CD4-positive, alpha-beta T cell treated with Interferon gamma for 1 hour (primary cell): Measurements from ENCODE around the gene RNF41.
A peak's percentile ranks its signal among the peaks of the same experiment; 100 is the strongest.
"Not testable (repeated sequence)": the region's sequence is repeated elsewhere in the genome, so short reads cannot be mapped to it uniquely, and the experiment has no call there.

ENCODE experiments used
- DNase-seq: peaks from one replicate; pipeline ENCODE4 v3.0.0-alpha.2; 2020

RNF41 gene

DNA sequence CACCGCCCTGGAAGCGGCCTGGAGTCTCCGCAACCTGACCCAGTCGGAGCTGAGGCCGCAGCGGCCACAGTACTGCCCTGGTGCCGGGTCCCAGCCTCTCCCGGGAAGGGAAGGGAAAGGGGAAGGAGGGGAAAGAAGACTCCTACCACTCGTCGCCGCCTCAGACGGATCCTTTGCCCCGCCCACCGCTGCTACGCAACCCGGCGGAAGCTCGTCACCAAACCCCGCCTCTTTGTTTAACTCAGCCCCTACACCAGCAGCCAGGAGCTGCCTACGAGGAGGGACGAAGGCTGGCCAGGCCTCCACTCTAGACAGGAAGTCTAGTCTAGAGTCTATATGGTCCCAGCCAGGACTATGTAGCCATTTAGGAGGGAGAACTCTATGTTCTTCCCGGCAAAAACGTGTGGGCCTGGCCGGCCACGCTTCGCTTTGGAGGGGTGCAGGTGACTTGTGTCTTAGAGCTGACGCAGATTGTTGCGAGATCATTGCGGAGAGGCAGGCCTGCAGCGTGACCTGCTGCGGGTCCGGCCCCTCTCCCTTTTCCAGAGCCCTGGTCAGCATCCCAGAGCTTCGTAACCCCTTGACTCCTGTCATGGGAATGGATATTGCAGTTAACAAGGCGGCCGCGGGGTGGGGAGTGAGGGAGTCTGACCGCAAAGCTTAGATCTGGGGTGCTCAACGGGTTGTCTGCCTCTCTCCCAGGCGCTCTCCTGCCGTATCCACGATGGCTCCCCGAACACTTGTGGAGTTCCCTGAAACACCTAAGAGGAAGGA lies at the start of gene RNF41:
RNF41 (minus strand) TSS at position 166 of the 774 bp plus-strand sequence. CDS start 7,875 bp downstream, outside the sequence.
- peak; percentile 94 for DNase-seq

GRCh38 chr12:56271031-56271430 lies 49.3 kb upstream of the RNF41 start:
- DNase-seq, result no peak

DNA sequence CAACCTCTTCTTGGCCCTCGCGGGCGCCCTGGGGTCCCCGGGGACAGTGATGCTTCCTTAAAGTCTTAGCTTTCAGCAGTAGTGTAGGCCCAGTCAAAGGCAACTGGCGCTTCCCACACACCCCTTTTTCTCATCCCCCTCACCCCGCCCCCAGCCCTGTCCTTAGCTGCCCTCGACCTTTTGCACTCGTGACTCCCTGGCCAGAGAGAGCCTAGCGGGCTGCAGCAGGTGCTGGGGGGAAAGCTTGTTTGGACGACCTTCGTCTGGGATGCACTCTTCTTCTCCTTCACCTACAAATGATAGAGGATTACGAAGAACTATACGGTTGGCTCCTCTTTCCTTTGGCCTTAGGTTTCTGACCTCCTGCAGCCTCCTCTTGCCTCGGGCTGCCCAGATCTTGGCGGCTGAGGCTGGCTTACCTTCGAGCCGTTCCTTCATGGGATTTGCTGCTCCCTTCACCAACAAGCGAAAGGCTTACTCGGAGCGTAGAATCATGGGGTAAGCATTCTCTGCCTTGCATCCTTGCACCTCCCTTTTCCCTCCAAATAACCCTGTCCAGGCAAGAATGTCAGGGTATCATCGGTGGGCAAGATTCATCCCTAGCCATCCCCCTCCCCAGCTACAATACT lies 45.8 kb upstream of the RNF41 start:
- DNase-seq, result no peak

DNA sequence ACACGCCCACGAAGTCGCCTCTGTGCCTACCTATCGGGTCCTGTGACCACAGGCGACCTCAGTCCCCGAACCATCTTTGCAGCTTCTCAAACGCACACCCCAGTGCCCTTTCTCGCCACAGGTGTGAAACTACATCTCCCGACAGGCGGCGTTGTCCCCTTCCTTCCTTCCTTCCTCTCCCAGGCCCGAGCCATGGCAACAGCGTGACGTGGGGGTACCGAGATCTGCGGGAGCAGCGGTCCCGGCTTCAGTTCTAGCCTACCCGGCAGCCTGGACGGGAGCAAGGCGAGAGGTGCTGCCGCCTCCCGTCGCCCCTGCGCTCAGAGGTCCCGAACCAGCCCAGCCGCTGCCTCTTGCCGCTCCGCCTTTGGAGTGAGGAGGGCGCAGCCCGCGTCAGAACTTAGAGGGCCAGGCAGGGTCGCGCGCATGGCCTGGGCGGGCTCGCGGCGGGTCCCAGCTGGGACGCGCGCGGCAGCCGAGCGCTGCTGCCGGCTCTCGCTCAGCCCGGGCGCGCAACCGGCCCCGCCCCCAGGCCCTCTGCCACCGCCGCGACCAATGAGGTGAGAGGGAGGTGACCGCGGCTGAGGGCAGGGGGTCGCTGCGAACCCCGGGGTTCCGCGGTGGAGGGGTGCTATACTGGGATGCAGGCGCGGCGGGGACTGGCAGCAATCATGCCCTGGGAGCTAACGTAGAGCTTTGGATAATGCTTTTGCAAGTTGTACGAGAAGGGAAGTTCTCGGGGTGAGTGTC lies 45.1 kb upstream of the RNF41 start, which contains the start of gene COQ10A:
COQ10A (plus strand) TSS at position 250 of the 750 bp plus-strand sequence; CDS start at position 427, 177 bp downstream.
- DNase-seq, result peak; percentile 89

DNA sequence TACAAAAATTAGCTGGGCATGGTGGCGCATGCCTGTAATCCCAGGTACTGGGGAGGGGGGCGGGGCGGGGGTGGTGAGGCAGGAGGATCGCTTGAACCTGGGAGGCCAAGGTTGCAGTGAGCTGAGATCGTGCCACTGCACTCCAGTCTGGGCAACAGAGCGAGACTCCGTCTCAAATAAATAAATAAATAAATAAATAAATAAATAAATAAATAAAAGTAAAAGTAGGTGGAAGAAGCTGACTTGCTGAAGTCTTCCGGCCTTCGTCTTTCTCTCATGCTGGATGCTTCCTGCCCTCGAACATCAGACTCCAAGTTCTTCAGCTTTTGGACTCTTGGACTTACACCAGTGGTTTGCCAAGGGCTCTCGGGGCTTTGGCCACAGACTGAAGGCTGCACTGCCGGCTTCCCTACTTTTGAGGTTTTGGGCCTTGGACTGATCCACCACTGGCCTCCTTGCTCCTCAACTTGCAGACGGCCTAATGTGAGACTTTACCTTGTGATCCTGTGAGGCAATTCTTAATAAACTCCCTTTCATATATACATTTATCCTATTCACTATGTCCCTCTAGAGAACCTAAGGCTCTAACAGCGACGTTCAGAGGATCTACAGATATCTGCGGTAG lies 44.5 kb upstream of the RNF41 start:
- not testable (repeated sequence) for DNase-seq

- not testable (repeated sequence) for DNase-seq
Observed at GRCh38 chr12:56262955-56263354, 41.2 kb upstream of the RNF41 start.

GRCh38 chr12:56261503-56262232 lies 39.9 kb upstream of the RNF41 start:
- no peak for DNase-seq

- no peak for DNase-seq
Observed at GRCh38 chr12:56260921-56261320, 39.2 kb upstream of the RNF41 start.

GRCh38 chr12:56260380-56260779 lies 38.7 kb upstream of the RNF41 start:
- no peak for DNase-seq

GRCh38 chr12:56258820-56259183 lies 37.1 kb upstream of the RNF41 start:
- DNase-seq, result no peak

DNA sequence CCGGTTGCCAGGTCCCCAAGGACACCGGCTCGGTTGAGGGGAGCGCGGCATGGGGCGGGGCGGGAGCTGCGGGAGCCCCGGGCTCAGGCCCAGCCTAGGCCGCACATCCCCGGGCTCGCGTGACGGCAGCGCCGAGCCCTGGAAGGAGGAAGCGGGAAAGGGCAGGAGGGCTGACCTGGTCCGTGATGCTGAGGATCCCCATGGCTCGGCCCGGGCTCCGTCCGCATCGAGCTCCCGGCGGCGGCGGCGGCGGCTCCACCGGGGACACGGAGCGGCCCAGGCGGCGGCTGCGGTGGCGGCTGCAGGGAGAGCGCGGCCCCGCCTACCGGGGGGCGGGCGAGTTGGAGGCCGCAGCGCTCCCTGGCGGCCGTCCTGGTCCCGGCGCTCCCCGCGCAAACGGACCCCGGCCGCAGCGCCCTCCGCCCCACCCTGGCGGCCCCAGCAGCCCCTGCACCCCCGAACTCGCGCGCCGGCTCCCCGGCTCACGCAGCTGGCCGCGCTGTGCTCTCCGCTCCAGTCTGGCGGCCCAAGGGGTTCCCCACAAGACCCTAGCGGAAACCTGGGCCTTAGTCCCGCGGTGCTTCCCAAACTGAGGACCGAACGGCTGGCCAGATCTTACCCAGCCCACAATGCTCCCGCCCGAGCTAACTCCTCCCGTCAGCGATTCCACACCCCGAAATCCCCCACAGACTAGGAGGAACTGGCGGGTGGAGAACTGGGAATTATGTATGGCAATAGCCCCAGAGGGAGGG lies 36.5 kb upstream of the RNF41 start, which contains the start of gene ANKRD52:
ANKRD52 (minus strand) TSS at position 317 of the 752 bp plus-strand sequence; CDS start at position 202, 115 bp downstream.
- peak; percentile 74 for DNase-seq

DNA sequence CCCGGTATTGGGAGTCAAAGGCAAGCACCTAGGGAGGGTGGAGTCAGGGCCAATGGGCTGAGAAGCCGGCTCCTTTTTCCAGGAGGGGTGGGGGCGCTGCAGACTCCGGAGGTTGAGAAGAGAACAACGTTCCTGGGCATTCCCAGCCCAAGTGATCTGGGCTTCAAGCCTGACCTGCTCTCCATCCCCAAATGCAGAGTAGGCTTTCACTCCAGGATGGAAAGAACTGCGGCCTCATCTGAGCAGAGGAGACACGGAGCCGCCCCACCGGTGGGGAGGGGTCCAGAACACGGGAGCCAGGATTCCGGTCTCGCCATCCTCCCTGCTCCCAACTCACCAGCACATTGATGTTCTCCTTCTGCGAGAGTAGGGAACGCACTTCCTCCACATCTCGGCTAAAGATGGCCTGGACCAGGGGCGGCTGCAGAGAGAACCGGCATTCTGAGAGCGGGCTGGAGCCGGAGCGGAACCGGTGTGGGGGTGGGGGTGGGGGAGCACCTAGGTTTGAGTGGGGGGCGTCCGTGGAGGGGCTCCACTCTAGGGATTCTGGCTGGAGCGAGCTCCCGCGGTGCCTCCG lies 35.9 kb upstream of the RNF41 start:
- no peak for DNase-seq

- no peak for DNase-seq
Observed at GRCh38 chr12:56257071-56257470, 35.3 kb upstream of the RNF41 start.

DNA sequence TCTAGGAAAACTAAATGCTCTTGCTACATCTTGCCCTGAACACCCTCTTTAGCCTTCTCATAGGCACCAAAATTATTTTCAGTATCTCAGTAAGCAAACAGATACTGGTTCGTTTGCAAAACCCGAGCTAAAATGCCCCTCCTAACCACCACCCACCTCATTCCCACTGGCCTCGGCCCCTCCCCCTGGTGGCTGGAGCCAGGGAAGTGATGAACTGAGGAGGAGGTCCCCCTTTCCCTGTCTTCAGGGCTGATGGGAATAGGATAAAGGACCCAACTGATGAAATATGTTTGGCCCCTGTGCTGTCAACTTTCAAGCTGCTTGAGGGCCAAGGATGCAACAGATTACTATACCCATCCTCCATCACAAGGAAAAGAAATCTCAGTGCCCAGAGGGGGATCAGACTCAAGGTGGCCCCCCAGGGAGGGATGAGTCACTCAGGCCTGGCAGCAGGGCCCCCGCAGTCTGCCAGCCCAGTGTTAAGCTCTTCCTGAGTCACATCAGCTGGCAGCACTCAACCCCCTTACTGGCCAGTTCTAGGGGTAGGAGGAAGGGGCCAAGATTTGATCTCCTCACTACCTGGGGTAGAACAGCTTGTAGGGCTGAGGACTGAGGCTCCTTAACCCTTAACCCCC lies 34.7 kb upstream of the RNF41 start:
- no peak for DNase-seq

GRCh38 chr12:56255671-56256070 lies 33.9 kb upstream of the RNF41 start:
- DNase-seq, result no peak

- no peak for DNase-seq
Observed at GRCh38 chr12:56253091-56253490, 31.4 kb upstream of the RNF41 start.

- DNase-seq, result no peak
Observed at GRCh38 chr12:56252649-56253048, 30.9 kb upstream of the RNF41 start.

DNA sequence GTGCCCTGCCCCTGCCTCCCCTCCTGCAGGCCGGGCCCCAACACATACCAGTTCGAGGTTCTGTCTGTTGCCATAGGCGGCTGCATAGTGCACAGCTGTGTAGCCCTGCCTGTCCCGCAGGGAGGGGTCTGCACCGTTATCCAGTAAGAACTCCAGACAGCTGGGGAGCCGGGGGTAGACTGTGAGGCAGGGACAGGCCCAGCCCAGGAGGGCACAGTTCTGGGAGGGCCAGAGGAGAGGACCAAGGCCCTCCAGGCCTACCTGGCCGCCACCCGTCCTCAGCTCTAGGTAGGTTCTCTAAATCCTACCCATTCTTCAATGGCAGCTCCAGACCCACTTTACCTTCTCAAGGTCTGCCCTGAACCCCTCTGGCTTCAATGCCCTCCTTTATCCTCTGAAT lies 27.0 kb upstream of the RNF41 start:
- DNase-seq, result no peak

DNA sequence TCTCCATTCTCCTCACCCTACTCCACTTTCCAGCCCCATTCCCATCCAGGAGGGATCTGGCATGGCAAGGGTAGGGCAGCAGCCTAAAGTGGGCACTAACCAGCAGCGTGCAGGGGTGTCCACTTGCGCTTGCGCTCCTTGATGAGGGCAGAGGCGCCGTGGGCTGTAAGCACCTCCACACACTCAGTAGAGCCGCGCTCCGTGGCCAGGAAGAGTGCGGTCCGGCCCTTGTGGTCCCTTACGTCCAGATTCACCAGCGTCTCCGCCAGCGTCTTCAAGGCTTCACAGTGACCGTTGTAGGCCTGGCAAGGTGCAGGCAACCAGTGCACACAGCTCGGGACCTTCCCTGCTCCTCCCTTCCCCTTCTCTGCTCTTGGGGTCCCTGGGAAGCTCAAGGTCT lies 26.2 kb upstream of the RNF41 start:
- no peak for DNase-seq

GRCh38 chr12:56244494-56244893 lies 22.8 kb upstream of the RNF41 start:
- no peak for DNase-seq

DNA sequence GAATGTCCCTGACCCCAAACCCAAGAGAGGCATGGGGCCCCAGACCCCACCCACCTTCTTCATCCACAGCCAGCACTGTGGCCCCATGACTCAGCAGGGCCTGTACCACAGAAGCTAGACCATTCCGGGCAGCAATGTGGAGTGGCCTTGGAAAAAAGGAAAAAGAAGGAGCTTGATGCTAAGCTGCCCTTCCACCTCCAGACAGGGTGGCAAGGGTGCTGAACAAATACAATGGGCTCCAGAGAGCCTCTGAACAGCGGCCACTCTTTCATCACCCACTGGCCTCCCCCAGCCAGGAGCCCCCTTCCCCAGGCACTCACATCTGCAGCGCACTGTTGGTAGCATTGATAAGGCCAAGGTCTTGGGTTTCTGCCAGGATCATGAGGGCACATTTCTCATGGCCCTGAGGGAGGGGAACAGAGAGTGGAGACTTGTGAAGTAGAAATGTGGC lies 22.0 kb upstream of the RNF41 start:
- no peak for DNase-seq
